Smooth muscle cell (in vitro differentiated cells): ENCODE measurements around the gene MYO18A. TPM values are rescaled to one million over a fixed set of nuclear protein-coding genes. Genes with fewer than 3 reads are reported as not detected.

Experiments
- DNase-seq: peaks from one replicate; lab custom pipeline; 2025; ENCODE audit not compliant: unreplicated experiment; lab: John Stamatoyannopoulos, UW
- H2AFZ ChIP-seq: fragments of 200-600 bp; sonication (generic); 2 replicates; pipeline ENCODE4 v1.6.0; 2016; ENCODE audit warnings: antibody characterized with exemption, low read depth, mild to moderate bottlenecking
- H3F3A ChIP-seq: fragments of 200-600 bp; sonication (generic); 2 replicates; pipeline ENCODE4 v1.6.0; 2017; ENCODE audit warnings: antibody characterized with exemption, low read depth
- H3K27ac ChIP-seq: fragments of 200-600 bp; sonication (generic); 2 replicates; pipeline ENCODE4 v1.5.1; 2016; ENCODE audit warnings: low read depth, mild to moderate bottlenecking
- H3K27me3 ChIP-seq: fragments of 200-600 bp; sonication (generic); 2 replicates; pipeline ENCODE4 v1.6.1; 2016; ENCODE audit warnings: low read depth, mild to moderate bottlenecking
- H3K36me3 ChIP-seq: fragments of 200-600 bp; sonication (generic); 2 replicates; pipeline ENCODE4 v1.5.1; 2016; ENCODE audit warnings: low read depth
- H3K4me1 ChIP-seq: fragments of 200-600 bp; sonication (generic); 2 replicates; pipeline ENCODE4 v1.5.1; 2016; ENCODE audit warnings: low read depth
- H3K4me2 ChIP-seq: fragments of 200-600 bp; sonication (generic); 2 replicates; pipeline ENCODE4 v1.6.0; 2016; ENCODE audit warnings: mild to moderate bottlenecking
- H3K4me3 ChIP-seq: fragments of 200-600 bp; sonication (generic); 2 replicates; pipeline ENCODE4 v1.5.1; 2016; ENCODE audit warnings: mild to moderate bottlenecking
- H3K79me2 ChIP-seq: fragments of 200-600 bp; sonication (generic); 2 replicates; pipeline ENCODE4 v1.6.0; 2016; ENCODE audit warnings: low read depth, mild to moderate bottlenecking
- H3K9ac ChIP-seq: fragments of 200-600 bp; sonication (generic); 2 replicates; pipeline ENCODE4 v1.6.0; 2016; ENCODE audit warnings: low read depth
- H3K9me3 ChIP-seq: fragments of 200-600 bp; sonication (generic); replicated peaks from 2 replicates; pipeline ENCODE4 v1.5.1; 2016; ENCODE audit warnings: low read depth
- H4K20me1 ChIP-seq: fragments of 200-600 bp; sonication (generic); 2 replicates; pipeline ENCODE4 v1.6.0; 2016; ENCODE audit warnings: low read depth
- WGBS: methylation state at CpG from one replicate; pipeline ENCODE4 v1.1.7; 2016; ENCODE audit warnings: low lambda C conversion rate; 5-methylcytosine and 5-hydroxymethylcytosine counted together
- polyA plus RNA-seq: library from polyadenylated mRNA; unstranded; fragments of >200 nt; fragmentation: Nextera tagmentation; extraction: Ambion mirVana; gene quantifications from 2 replicates; pipeline ENCODE4 v1.2.1, GENCODE V29; 2016
- total RNA-seq: library from RNA; depleted of rRNA; stranded (reverse); fragments of >200 nt; gene quantifications from 2 replicates; pipeline ENCODE4 v1.2.3, GENCODE V29; 2014
- TF ChIP-seq, protein P1 (sequence below): fragments of 200-600 bp; sonication (generic); IDR thresholded peaks from 2 replicates; pipeline ENCODE4 v1.5.1; 2017; ENCODE audit warnings: borderline replicate concordance, mild to moderate bottlenecking, antibody characterized with exemption; ENCODE audit not compliant: insufficient read depth, poor library complexity, severe bottlenecking

The MYO18A gene
- total and polyA plus RNA-seq, 2 experiments from 2014 or later: 18.0 to 22.1 TPM

- Histone ChIP-seq H3K79me2 (no peaks in the 10 kb centered on the region), H3K36me3 (no peaks in the 10 kb centered on the region), H2AFZ (no peak overlapping the region), H4K20me1 (peaks cover 11% of the 10 kb centered on the region), H3K4me3 (no peak overlapping the region), H3K4me2 (no peak overlapping the region), H3K27me3 (no peaks in the 10 kb centered on the region), H3F3A (no peaks in the 10 kb centered on the region), H3K9me3 (no peaks in the 10 kb centered on the region), H3K27ac (no peak overlapping the region), H3K4me1 (no peaks in the 10 kb centered on the region), H3K9ac (no peak overlapping the region)
- TF ChIP-seq, protein P1, sequence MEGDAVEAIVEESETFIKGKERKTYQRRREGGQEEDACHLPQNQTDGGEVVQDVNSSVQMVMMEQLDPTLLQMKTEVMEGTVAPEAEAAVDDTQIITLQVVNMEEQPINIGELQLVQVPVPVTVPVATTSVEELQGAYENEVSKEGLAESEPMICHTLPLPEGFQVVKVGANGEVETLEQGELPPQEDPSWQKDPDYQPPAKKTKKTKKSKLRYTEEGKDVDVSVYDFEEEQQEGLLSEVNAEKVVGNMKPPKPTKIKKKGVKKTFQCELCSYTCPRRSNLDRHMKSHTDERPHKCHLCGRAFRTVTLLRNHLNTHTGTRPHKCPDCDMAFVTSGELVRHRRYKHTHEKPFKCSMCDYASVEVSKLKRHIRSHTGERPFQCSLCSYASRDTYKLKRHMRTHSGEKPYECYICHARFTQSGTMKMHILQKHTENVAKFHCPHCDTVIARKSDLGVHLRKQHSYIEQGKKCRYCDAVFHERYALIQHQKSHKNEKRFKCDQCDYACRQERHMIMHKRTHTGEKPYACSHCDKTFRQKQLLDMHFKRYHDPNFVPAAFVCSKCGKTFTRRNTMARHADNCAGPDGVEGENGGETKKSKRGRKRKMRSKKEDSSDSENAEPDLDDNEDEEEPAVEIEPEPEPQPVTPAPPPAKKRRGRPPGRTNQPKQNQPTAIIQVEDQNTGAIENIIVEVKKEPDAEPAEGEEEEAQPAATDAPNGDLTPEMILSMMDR: no peak
- DNase-seq: no peak
- 91% methylated on average over 10 of the region's 10 CpGs for WGBS
Measured at GRCh38 chr17:29108823-29109476, 71.2 kb downstream of the MYO18A start.

GRCh38 chr17:29107933-29108822 is 72.0 kb downstream of the MYO18A start:
- H2AFZ ChIP-seq: no peak overlapping the region
- no peak overlapping the region for H3K4me2 ChIP-seq
- H3K36me3 ChIP-seq: no peaks in the 10 kb centered on the region
- no peaks in the 10 kb centered on the region for H3K4me1 ChIP-seq
- TF ChIP-seq, protein P1: no peak
- no peaks in the 10 kb centered on the region for H3F3A ChIP-seq
- peaks cover 11% of the 10 kb centered on the region for H4K20me1 ChIP-seq
- H3K9me3 ChIP-seq: no peaks in the 10 kb centered on the region
- no peaks in the 10 kb centered on the region for H3K27me3 ChIP-seq
- 85% methylated on average over 11 of the region's 11 CpGs for WGBS
- H3K9ac ChIP-seq: no peak overlapping the region
- H3K79me2 ChIP-seq: no peaks in the 10 kb centered on the region
- DNase-seq: no peak
- no peak overlapping the region for H3K27ac ChIP-seq
- H3K4me3 ChIP-seq: no peak overlapping the region

DNA sequence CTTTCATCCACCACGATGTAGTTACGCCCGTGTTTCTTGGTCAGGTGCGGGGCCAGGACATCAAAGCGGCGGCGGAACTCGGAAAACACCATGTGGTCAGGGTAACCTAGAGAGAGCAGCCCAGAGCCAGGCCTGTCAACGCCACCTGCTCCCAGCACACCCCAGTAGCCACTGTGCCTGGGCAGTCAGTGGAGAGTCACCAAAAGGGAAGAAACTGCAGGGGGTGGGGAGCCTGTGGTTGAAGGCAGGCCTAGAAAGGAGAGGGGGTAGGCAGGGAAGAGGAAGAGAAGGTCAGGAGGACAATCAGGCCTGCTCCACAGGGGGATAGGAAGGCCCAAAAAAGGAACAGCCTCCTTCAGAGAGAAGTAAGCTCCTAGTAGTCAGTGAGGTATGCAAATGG is 73.1 kb downstream of the MYO18A start:
- H3K27ac ChIP-seq: no peak overlapping the region

More for the DNA sequence above, 73.1 kb downstream of the MYO18A start:
- no peak for DNase-seq
- Histone ChIP-seq H3K9me3 (no peaks in the 10 kb centered on the region), H3K27me3 (no peaks in the 10 kb centered on the region), H3F3A (no peaks in the 10 kb centered on the region), H3K4me2 (no peak overlapping the region), H3K9ac (no peak overlapping the region), H2AFZ (no peak overlapping the region), H3K79me2 (no peaks in the 10 kb centered on the region), H4K20me1 (peaks cover 7% of the 10 kb centered on the region), H3K4me1 (no peaks in the 10 kb centered on the region), H3K4me3 (no peak overlapping the region), H3K36me3 (no peaks in the 10 kb centered on the region)
- WGBS: over 99% methylated on average over 9 of the region's 9 CpGs
- TF ChIP-seq, protein P1: no peak
